ENCODE data around the gene CDHR4.

GRCh38 chr3:49761661-49762060 is 38.0 kb downstream of the CDHR4 start:
- TF ChIP-seq CTCF (IDR thresholded peaks at IDR 0.05) (no peak), POLR2AphosphoS5 (IDR thresholded peaks at IDR 0.05; ENCODE audit: insufficient read depth in 1 of 2, low read depth in 1 of 2) (no peak), POLR2A (IDR thresholded peaks at IDR 0.05) (no peak)

All from vagina (tissue), 2 donors.